Activated naive CD8-positive, alpha-beta T cell (primary cell): ENCODE results near the gene GSTP1.
"Not testable (repeated sequence)": the region's sequence is repeated elsewhere in the genome, so short reads cannot be mapped to it uniquely, and the experiment has no call there.

Source experiments
- H3K27ac Mint-ChIP-seq: one replicate; pipeline ENCODE4 v1.8.0; 2021; ENCODE audit warnings: mixed read lengths
- H3K27me3 Mint-ChIP-seq: one replicate; pipeline ENCODE4 v1.8.0; 2021; ENCODE audit warnings: mixed read lengths
- H3K36me3 Mint-ChIP-seq: one replicate; pipeline ENCODE4 v1.8.0; 2021; ENCODE audit warnings: mixed read lengths
- H3K4me1 Mint-ChIP-seq: one replicate; pipeline ENCODE4 v1.8.0; 2021; ENCODE audit warnings: low read depth, mixed read lengths
- H3K4me3 Mint-ChIP-seq: one replicate; pipeline ENCODE4 v1.8.0; 2021; ENCODE audit warnings: mild to moderate bottlenecking, mixed read lengths
- H3K9me3 Mint-ChIP-seq: one replicate; pipeline ENCODE4 v1.8.0; 2021; ENCODE audit warnings: low read depth, mixed read lengths

The GSTP1 gene

DNA sequence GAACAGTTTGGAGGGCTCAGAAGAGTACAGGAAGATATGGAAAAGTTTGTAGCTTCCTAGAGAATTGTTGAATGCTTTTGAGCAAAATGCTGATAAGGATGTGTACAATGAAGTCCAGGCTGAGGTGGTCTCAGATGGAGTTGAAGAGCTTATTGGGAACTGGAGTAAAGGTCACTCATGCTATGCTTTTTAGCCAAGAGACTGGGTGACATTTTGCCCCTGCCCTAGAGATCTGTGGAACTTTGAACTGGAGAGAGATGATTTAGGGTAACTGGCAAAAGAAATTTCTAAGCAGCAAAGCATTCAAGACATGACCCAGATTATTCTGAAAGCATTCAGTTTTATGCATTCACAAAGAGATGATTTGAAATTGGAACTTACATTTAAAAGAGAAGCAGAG, 32.5 kb upstream of the GSTP1 start:
- Mint-ChIP-seq H3K27ac (no peak overlapping the region), H3K9me3 (peaks cover 5% of the 10 kb centered on the region), H3K27me3 (no peaks in the 10 kb centered on the region)

DNA sequence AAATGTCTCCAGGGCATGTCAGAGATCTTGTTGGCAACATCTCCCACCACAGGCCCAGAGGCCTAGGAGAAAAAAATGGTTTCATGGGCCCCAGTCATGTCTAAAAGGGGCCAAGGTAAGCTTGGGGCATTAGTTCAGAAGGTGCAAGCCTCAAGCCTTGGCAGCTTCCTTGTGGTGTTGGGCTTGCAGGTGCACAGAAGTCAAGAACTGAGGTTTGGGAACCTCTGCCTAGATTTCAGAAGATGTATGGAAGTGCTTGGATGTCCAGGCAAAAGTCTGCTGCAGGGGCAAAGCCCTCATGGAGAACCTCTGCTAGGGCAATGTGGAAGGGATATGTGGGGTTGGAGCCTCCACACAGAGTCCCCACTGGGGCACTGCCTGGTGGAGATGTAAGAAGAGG, 31.9 kb upstream of the GSTP1 start:
- not testable (repeated sequence) for H3K36me3 Mint-ChIP-seq, H3K4me1 Mint-ChIP-seq, H3K27me3 Mint-ChIP-seq, H3K27ac Mint-ChIP-seq, H3K9me3 Mint-ChIP-seq, H3K4me3 Mint-ChIP-seq

More for the DNA sequence above, 32.5 kb upstream of the GSTP1 start:
- no peaks in the 10 kb centered on the region for H3K4me1 Mint-ChIP-seq
- no peak overlapping the region for H3K4me3 Mint-ChIP-seq
- H3K36me3 Mint-ChIP-seq = no peaks in the 10 kb centered on the region

DNA sequence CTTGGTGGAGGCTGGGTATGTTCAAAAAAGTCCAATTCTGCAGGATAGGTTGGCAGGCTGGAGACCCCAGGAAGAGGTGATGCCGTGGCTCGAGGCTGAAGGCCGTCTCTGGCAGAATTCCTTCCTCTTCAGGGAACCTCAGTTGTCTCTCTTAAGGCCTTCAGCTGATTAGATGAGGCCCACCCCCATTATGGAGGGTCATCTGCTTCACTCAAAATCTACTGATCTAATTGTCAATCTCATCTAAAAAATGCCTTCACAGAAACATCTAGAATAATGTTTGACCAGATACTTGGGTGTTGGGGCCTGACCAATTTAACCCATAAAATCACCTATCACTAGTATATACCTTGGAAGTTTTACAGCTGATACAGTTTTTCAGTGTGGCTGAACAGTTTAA, 27.4 kb upstream of the GSTP1 start:
- H3K4me1 Mint-ChIP-seq = no peaks in the 10 kb centered on the region
- no peaks in the 10 kb centered on the region for H3K36me3 Mint-ChIP-seq
- H3K27me3 Mint-ChIP-seq = no peaks in the 10 kb centered on the region
- H3K4me3 Mint-ChIP-seq = no peak overlapping the region
- no peak overlapping the region for H3K27ac Mint-ChIP-seq
- H3K9me3 Mint-ChIP-seq = no peaks in the 10 kb centered on the region

DNA sequence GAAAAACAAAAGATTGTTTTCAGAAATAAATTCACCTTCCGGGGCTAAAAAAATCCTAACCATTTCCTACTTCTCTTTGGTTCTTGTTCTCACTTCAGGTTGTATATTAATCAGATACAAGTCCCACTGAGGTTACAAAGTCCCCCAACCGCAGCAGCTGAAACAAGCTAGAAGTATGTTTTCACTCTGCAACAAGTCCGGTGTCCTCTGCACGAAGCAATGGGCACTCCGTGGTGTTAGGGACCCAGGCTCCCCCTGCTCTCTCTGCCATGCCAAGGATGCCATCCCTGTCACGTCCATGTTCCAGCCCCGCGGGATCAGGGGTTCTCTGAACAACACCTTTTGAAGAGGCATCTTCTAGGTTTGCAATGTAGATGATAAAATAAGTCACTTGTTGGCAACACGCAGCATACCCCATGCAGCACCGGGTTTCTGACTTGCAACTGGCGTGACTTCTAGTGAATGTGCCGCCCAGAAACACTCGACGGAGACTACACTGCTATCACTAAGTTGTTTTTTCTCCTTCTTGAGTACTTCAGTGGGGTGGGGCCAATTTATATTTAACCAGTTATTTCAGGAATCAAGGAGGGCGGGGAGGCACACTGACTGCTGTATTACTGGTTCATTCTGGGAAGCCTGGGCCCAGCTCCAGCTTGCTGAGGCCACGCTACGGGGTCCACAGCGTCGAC, 25.4 kb upstream of the GSTP1 start:
- no peaks in the 10 kb centered on the region for H3K36me3 Mint-ChIP-seq
- no peak overlapping the region for H3K27ac Mint-ChIP-seq
- no peak overlapping the region for H3K4me3 Mint-ChIP-seq
- H3K27me3 Mint-ChIP-seq = no peaks in the 10 kb centered on the region
- H3K4me1 Mint-ChIP-seq = no peaks in the 10 kb centered on the region
- H3K9me3 Mint-ChIP-seq = no peaks in the 10 kb centered on the region

DNA sequence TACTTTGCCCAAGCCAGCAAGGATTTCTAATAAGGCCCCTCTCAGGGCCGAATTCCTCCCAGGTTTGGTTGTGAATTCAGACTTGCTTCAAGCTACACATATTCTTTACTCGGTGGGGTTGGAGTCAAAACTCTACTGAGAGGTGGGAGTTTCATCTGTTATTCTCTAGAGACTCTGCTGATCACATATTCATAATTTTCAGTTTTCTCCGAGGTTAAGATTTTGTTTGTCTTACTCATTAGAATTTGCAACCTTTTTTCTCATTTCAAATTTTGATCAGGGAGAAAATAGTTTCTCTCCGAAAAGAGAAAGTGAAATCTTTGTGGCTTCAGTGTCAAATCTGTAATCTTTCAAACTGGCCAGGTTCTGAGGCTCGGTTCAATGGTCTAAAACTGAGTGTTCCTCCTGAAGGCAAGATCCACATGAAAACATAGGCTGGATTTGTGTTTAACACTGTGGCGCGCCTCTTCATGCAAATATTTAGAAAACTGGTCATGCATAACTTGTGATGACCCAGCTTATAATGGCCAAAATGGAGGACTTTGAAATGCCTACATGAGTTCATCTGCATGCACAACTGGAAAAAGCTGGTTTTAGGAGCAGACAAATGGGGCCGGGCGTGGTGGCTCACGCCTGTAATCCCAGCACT, 21.5 kb upstream of the GSTP1 start:
- no peak overlapping the region for H3K4me3 Mint-ChIP-seq
- no peaks in the 10 kb centered on the region for H3K4me1 Mint-ChIP-seq

DNA sequence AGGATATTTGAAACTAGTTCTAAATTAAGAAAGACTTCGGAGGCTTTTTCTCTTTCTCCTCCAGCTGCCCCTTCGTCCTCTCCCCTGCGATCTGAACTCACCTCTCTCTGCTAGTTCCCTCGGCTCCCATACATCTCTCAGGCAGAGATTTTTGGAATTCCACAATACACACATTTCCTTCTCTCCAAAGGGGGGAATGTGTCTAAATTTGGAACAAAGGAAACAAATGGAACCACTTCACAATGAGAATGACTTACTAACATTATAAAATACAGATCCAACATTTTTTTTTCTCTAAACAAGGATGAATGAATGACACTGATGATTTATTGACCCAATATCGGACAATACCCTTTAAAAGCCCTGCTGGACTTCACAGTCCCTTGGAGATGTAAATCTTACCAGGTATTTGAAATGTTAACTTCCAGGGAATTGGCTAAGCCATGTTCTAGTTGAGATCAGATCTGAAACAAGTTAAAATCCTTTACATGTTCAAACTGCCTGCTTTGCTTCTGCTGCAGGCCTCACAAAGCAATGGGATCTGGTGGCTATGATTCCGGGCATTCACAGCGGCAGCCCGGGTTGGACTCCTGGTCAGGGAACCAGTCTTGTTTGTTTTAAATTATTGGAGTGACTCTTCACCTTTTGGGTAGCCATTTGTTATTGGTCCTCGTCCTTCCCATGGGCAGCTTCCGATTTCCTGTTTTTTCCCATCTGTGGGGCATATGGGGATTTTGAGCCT, 20.5 kb upstream of the GSTP1 start:
- no peaks in the 10 kb centered on the region for H3K4me1 Mint-ChIP-seq
- no peaks in the 10 kb centered on the region for H3K27me3 Mint-ChIP-seq
- no peak overlapping the region for H3K27ac Mint-ChIP-seq
- no peak overlapping the region for H3K4me3 Mint-ChIP-seq
- H3K36me3 Mint-ChIP-seq = no peaks in the 10 kb centered on the region
- H3K9me3 Mint-ChIP-seq = no peaks in the 10 kb centered on the region

More for the DNA sequence above, 21.5 kb upstream of the GSTP1 start:
- H3K27ac Mint-ChIP-seq = no peak overlapping the region
- H3K27me3 Mint-ChIP-seq = no peaks in the 10 kb centered on the region
- no peaks in the 10 kb centered on the region for H3K9me3 Mint-ChIP-seq
- no peaks in the 10 kb centered on the region for H3K36me3 Mint-ChIP-seq

DNA sequence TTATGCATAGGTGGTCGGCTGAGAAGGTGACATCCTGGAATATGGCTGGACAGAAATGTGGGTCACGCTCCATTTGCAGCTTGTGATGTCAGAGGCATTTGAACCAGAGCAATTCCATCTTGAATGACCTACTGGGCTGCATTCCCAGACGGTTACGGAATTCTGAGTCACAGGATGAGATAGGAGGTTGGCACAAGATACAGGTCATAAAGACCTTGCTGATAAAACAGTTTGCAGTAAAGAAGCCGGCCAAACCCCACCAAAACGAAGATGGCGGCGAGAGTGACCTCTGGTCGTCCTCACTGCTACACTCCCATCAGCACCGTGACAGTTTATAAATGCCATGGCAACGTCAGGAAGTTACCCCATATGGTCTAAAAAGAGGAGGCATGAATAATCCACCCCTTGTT, 19.9 kb upstream of the GSTP1 start:
- not testable (repeated sequence) for H3K4me1 Mint-ChIP-seq, H3K9me3 Mint-ChIP-seq, H3K27me3 Mint-ChIP-seq, H3K4me3 Mint-ChIP-seq, H3K27ac Mint-ChIP-seq, H3K36me3 Mint-ChIP-seq

DNA sequence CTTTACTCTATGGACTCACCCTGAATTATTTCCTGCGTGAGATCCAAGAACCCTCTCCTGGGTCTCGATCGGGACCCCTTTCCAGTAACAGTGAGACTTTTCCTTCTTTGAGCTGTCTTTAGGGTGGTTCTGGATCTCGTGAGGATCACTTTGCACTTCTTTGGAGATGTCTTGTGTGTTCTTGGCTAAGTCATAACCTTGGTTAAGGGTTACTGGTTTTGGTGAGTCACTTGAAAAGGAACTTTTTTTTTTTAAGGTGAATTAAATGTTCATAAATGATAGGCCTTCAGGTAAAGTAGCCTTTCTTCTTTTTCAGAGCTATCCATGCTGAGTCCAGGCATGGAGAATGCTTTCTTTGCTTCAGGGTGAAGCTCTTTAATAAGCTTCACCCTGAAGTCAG, 19.4 kb upstream of the GSTP1 start:
- Mint-ChIP-seq H3K9me3 (no peaks in the 10 kb centered on the region), H3K36me3 (no peaks in the 10 kb centered on the region), H3K4me3 (no peak overlapping the region), H3K27me3 (no peaks in the 10 kb centered on the region), H3K27ac (no peak overlapping the region), H3K4me1 (no peaks in the 10 kb centered on the region)

DNA sequence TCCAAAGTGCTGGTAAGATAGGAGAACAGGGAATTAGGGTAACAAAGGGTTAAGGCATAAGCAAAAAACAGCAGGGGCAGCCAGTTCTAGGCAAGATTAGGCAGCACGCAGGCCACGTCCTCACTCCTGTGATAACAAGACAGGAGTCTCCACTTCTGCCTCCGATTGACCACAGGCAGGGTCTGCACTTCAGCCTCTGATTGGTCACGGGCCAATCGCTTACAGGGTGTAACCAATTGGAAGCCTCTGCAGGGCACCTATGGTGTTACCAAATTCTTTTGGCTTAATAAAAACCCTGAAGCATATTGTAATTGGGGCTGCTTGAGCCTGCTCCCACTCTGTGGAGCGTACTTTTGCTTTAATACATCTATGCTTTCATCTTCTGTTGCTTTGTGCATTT, 12.2 kb upstream of the GSTP1 start:
- Mint-ChIP-seq H3K27me3 (peaks cover 5% of the 10 kb centered on the region), H3K4me3 (no peak overlapping the region), H3K9me3 (no peaks in the 10 kb centered on the region), H3K36me3 (no peaks in the 10 kb centered on the region), H3K4me1 (no peaks in the 10 kb centered on the region), H3K27ac (no peak overlapping the region)

DNA sequence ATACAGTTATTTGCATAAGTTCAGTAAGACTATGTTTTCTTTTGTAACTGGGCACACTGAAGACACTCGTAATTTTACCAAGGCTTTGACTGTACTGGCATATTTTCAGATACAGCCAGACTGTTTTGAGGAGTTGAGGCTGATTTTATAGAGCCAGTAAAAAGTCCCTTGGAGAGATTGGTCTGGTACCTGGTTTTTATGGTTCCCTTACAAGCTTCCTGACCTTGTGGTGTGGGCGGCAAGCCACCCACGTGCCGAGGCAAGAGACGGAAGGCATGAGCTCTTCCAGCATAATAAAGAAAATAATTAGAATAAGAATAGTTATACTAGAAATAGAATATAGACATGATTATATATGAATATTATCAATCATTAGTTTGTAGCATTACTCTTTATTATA, 11.3 kb upstream of the GSTP1 start:
- H3K36me3 Mint-ChIP-seq = no peaks in the 10 kb centered on the region
- H3K4me1 Mint-ChIP-seq = no peaks in the 10 kb centered on the region
- no peak overlapping the region for H3K4me3 Mint-ChIP-seq
- H3K27me3 Mint-ChIP-seq = peaks cover 6% of the 10 kb centered on the region
- no peak overlapping the region for H3K27ac Mint-ChIP-seq
- H3K9me3 Mint-ChIP-seq = no peaks in the 10 kb centered on the region

DNA sequence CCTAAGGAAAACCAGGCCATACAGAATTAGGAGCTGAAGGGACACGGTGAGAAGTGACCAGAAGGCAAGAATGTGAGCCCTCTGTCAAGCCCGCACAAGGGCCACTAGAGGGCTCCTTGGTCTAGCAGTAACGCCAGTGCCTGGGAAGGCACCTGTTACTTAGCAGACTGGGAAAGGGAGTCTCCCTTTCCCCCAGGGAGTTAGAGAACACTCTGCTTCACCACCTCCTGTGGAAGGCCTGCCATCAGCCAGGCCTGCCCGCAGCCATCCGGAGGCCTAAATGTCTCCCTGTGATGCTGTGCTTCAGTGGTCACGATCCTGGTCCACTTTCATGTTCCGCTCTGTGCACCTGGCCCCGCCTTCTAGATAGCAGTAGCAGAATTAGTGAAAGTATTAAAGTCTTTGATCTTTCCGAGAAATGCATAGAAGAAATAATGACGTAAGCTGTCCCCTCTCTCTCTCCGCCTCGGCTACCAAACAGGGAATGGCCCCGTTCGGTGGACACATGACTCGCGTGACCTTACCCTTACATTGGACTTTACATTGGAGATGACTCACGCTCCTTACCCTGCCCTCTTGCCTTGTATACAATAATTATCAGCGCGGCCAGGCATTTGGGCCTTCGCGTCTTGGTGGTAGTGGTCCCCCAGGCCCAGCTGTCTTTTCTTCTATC, 10.7 kb upstream of the GSTP1 start:
- Mint-ChIP-seq H3K9me3 (no peaks in the 10 kb centered on the region), H3K27me3 (peaks cover 6% of the 10 kb centered on the region), H3K27ac (no peak overlapping the region), H3K4me3 (no peak overlapping the region), H3K36me3 (no peaks in the 10 kb centered on the region), H3K4me1 (no peaks in the 10 kb centered on the region)

DNA sequence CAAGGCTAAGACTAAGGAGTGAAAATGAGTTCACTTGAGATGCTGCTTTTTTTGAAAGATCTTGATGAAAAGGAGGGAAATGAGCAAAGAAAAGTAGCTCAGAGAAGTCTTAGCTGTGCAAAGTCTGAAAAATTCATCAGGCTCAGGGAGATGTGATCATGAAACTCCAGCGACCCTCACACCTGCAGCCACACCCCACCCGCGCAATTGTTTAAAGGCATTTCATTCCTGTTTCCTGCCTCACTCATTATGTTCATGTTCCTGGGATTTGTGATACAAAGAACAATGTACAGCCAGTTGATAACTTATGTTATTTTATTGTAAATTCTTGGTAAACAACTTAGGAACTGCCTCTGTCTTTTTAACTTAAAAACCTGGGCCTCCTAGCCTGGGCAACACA, 8.7 kb upstream of the GSTP1 start:
- Mint-ChIP-seq H3K27me3 (peaks cover 8% of the 10 kb centered on the region), H3K36me3 (no peaks in the 10 kb centered on the region), H3K4me3 (no peak overlapping the region), H3K9me3 (no peaks in the 10 kb centered on the region), H3K27ac (no peak overlapping the region), H3K4me1 (peaks cover 10% of the 10 kb centered on the region)

DNA sequence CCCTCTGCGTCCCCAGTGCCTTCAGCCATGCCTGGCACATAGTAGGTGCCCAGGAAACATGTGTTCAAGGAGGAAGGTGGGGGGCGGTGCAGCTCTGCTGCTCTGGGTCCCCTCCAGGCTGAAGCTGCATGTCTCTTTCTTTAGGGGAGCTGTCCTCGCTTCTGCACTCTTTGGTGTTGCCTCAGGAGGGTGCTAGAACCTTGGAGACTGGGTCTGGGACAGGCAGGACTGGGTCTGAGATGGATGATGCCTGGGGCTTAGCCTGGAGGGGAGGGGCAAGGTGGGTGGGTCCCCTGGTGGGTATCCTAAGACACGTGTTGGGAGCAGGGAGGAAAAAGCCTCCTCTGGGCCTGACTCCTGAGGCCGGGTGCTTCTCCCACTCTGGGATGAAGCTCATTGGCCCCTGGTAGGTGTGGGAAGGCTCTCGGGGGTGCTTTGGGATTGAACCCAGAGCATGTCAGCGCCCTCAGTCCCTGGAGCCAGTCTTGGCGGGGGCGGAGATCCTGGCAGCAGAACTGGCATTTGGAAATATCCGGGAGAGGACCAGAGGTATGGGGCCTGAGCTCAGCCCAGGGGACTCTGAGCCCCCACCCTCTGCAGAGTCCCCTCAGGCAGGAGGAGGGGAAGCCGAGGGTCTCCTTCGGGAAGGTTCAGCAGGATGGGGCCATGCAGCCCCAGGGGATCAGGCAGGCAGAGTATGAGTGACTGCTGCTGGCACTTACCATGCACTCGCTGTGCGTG, 6.7 kb upstream of the GSTP1 start:
- no peak overlapping the region for H3K4me3 Mint-ChIP-seq
- H3K27ac Mint-ChIP-seq = no peak overlapping the region
- peaks cover 8% of the 10 kb centered on the region for H3K27me3 Mint-ChIP-seq

DNA sequence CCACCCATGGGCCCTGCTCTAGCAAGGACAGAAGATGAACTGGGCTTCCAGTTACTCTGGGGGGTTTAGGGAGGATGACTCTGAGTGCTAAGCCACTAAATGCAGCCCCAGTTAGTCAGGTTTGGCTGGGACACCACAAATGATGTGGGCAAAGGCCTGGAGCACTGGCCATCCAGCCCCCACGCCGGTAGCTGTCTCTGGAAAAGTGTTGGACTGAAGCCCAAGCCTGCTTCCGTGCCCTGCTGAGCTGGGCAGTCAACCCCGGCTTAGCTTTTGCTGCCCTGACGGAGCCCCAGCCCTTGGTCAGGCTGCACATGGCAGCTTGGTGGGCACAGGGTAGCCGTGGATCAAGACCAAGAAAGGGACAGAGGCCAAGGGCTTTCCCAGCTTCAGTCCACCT, 5.7 kb upstream of the GSTP1 start:
- Mint-ChIP-seq H3K4me1 (peaks cover 25% of the 10 kb centered on the region), H3K36me3 (no peaks in the 10 kb centered on the region), H3K9me3 (no peaks in the 10 kb centered on the region), H3K27ac (no peak overlapping the region), H3K27me3 (peaks cover 8% of the 10 kb centered on the region), H3K4me3 (no peak overlapping the region)

More for the DNA sequence above, 6.7 kb upstream of the GSTP1 start:
- Mint-ChIP-seq H3K4me1 (peaks cover 15% of the 10 kb centered on the region), H3K9me3 (no peaks in the 10 kb centered on the region), H3K36me3 (no peaks in the 10 kb centered on the region)
